H1 (cell line): Measurements from ENCODE around the gene MAPK9. TPM values are rescaled to one million over a fixed set of nuclear protein-coding genes. Genes with fewer than 3 reads are reported as not detected.

Experiments used
- CTBP2 ChIP-seq: IDR thresholded peaks from 2 replicates; pipeline ENCODE4 v1.7.0; 2011; ENCODE audit warnings: borderline replicate concordance, mild to moderate bottlenecking, moderate library complexity, mixed read lengths, low read length; ENCODE audit not compliant: insufficient read depth, insufficient read length
- POU5F1 ChIP-seq: IDR thresholded peaks from 2 replicates; pipeline ENCODE4 v1.6.1; 2011; ENCODE audit warnings: low read depth, mild to moderate bottlenecking, low read length, moderate library complexity
- RXRA ChIP-seq: IDR thresholded peaks from 2 replicates; pipeline ENCODE4 v1.6.1; 2011; ENCODE audit warnings: low read depth, mild to moderate bottlenecking, low read length, moderate library complexity; ENCODE audit not compliant: insufficient read depth
- SAP30 ChIP-seq: fragments of 300-600 bp; sonication (generic); IDR thresholded peaks from 2 replicates; pipeline ENCODE4 v1.7.1; 2012; ENCODE audit warnings: low read length, moderate library complexity, mild to moderate bottlenecking, inconsistent platforms; ENCODE audit not compliant: insufficient read depth, insufficient replicate concordance
- polyA plus RNA-seq, 7 experiments: library from polyadenylated mRNA; depleted of rRNA in 3 of 7; stranded (reverse) in 5 of 7; unstranded in 2 of 7; fragments of >200 nt in 5 of 7; fragments of 200-250 nt in 2 of 7; gene quantifications; 1 replicate in 5 of 7; 2 replicates in 1 of 7; 4 replicates in 1 of 7; pipeline versions ENCODE4 v1.2.1 to v1.2.3, GENCODE V29; 2011 to 2013; ENCODE audit warnings: missing spikeins in 2 of 7, mixed read lengths in 2 of 7
- total RNA-seq: library from RNA; stranded (reverse); fragmentation: NEBNext Ultra II Directional; extraction: Animal tissue kit (Norgen Biotek cat#: 25700); gene quantifications from 2 replicates; pipeline ENCODE4 v1.2.1, GENCODE V29; 2021

The MAPK9 gene
- total and polyA plus RNA-seq, 2 of the 8 experiments (the other 6 are each of a cell fraction or from before 2014, with no cell fraction given): 22.3 to 43.7 TPM

DNA sequence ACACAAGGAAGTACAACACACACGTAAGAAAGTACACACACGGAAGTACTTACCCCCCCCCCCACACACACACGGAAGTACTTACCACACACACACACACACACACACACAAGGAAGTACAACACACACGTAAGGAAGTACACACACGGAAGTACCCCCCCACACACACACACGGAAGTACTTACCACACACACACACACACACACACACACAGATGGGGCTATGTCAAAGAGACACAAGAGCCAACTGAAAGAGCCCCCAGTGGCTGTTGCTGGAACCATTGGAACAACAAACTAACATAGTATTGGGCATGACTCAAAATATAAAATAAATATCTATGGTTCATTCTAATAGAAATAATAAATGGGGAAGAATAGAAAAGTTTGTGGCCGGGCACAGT is 4.9 kb upstream of the MAPK9 start (continued):
- TF ChIP-seq POU5F1 (no peak), RXRA (no peak), CTBP2 (no peak), SAP30 (no peak)
- TF ChIP-seq, all 59 proteins: peak for 0
